GM12875 (cell line): ENCODE results near the gene ZNF396.

Experiments
- H3K4me3 ChIP-seq: one replicate; pipeline ENCODE4 v1.5.1; 2011; ENCODE audit warnings: low read depth, low read length, control low read depth
- CTCF ChIP-seq: IDR thresholded peaks from 2 replicates; pipeline ENCODE4 v1.5.1; 2011; ENCODE audit warnings: low read depth, mild to moderate bottlenecking, control low read depth, inconsistent platforms, low read length, moderate library complexity, borderline replicate concordance; ENCODE audit not compliant: insufficient read depth

Gene ZNF396

GRCh38 chr18:35328868-35329267, 48.3 kb downstream of the ZNF396 start:
- TF ChIP-seq CTCF = no peak
- no peak overlapping the region for H3K4me3 ChIP-seq

- no peak for TF ChIP-seq CTCF
Observed at GRCh38 chr18:35326695-35327387, 50.3 kb downstream of the ZNF396 start.

GRCh38 chr18:35324926-35325655, 52.0 kb downstream of the ZNF396 start:
- no peak overlapping the region for H3K4me3 ChIP-seq
- TF ChIP-seq CTCF = no peak

More at GRCh38 chr18:35326695-35327387, 50.3 kb downstream of the ZNF396 start:
- no peak overlapping the region for H3K4me3 ChIP-seq

- TF ChIP-seq CTCF = no peak
- no peak overlapping the region for H3K4me3 ChIP-seq
Observed at GRCh38 chr18:35322486-35323458, 54.4 kb downstream of the ZNF396 start.
